Effector memory CD4-positive, alpha-beta T cell (primary cell): Measurements from ENCODE around the gene CAMLG.

Source experiments
- DNase-seq, 3 donors: peaks; one replicate each; pipeline ENCODE4 v3.0.0-alpha.2; 2020
- H3K27ac ChIP-seq: 2 replicates; pipeline ENCODE4 v1.7.0; 2013; ENCODE audit warnings: mild to moderate bottlenecking, low read length, moderate library complexity; ENCODE audit not compliant: insufficient read depth, poor library complexity, severe bottlenecking
- H3K27me3 ChIP-seq: replicated peaks from 2 replicates; pipeline ENCODE4 v1.7.0; 2013; ENCODE audit warnings: mild to moderate bottlenecking, low read length; ENCODE audit not compliant: insufficient read depth, control insufficient read depth, poor library complexity, severe bottlenecking
- H3K36me3 ChIP-seq: 2 replicates; pipeline ENCODE4 v1.7.0; 2013; ENCODE audit warnings: mild to moderate bottlenecking, low read length, moderate library complexity; ENCODE audit not compliant: control insufficient read depth, insufficient read depth
- H3K4me1 ChIP-seq: 2 replicates; pipeline ENCODE4 v1.7.0; 2013; ENCODE audit warnings: low read length, mild to moderate bottlenecking; ENCODE audit not compliant: control insufficient read depth, insufficient read depth, poor library complexity, severe bottlenecking
- H3K4me3 ChIP-seq: 2 replicates; pipeline ENCODE4 v1.7.0; 2013; ENCODE audit warnings: low read length, low read depth, mild to moderate bottlenecking; ENCODE audit not compliant: insufficient read depth, poor library complexity, severe bottlenecking
- H3K9me3 ChIP-seq: 2 replicates; pipeline ENCODE4 v1.7.0; 2013; ENCODE audit warnings: mild to moderate bottlenecking, low read length, moderate library complexity; ENCODE audit not compliant: control insufficient read depth

The CAMLG gene

DNA sequence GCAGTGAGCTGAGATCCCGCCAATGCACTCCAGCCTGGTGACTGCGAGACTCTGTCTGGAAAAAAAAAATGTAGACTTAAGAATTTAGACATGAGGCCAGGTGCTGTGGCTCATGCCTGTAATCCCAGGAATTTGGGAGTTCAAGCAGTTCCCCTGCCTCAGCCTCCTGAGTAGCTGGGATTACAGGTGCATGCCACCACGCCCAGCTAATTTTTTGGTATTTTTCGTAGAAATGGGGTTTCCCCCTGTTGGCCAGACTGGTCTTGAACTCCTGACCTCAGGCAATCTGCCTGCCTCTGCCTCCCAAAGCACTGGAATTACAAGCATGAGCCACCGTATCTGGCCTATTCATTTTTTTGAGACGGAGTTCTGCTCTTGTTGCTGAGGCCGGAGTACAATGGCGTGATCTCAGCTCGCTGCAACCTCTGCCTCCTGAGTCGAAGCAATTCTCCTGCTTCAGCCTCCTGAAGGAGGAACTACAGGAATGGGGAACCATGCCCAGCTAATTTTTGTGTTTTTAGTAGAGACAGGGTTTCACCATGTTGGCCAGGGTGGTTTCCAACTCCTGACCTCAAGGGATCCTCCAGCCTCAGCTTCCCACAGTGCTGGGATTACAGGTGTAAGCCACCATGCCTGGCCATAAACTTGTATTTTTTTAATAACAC, 34.2 kb downstream of the CAMLG start:
- H3K4me1 ChIP-seq = no peaks in the 10 kb centered on the region
- no peaks in the 10 kb centered on the region for H3K27me3 ChIP-seq
- H3K27ac ChIP-seq = no peak overlapping the region
- no peak for DNase-seq
- H3K9me3 ChIP-seq = no peaks in the 10 kb centered on the region
- peaks cover 68% of the 10 kb centered on the region for H3K36me3 ChIP-seq
- H3K4me3 ChIP-seq = no peak overlapping the region

GRCh38 chr5:134777366-134777765, 39.0 kb downstream of the CAMLG start:
- peaks cover 67% of the 10 kb centered on the region for H3K36me3 ChIP-seq
- no peaks in the 10 kb centered on the region for H3K27me3 ChIP-seq
- DNase-seq = no peak
- no peak overlapping the region for H3K27ac ChIP-seq
- H3K4me3 ChIP-seq = no peak overlapping the region
- no peaks in the 10 kb centered on the region for H3K9me3 ChIP-seq
- H3K4me1 ChIP-seq = no peaks in the 10 kb centered on the region

GRCh38 chr5:134784241-134784920, 46.0 kb downstream of the CAMLG start:
- Histone ChIP-seq H3K27me3 (no peaks in the 10 kb centered on the region), H3K4me3 (no peak overlapping the region), H3K27ac (no peak overlapping the region), H3K4me1 (no peaks in the 10 kb centered on the region), H3K9me3 (no peaks in the 10 kb centered on the region), H3K36me3 (peaks cover 69% of the 10 kb centered on the region)
- DNase-seq = no peak

GRCh38 chr5:134784946-134785620, 46.7 kb downstream of the CAMLG start:
- no peak for DNase-seq
- Histone ChIP-seq H3K27ac (no peak overlapping the region), H3K27me3 (no peaks in the 10 kb centered on the region), H3K4me1 (no peaks in the 10 kb centered on the region), H3K4me3 (no peak overlapping the region), H3K36me3 (peaks cover 69% of the 10 kb centered on the region), H3K9me3 (no peaks in the 10 kb centered on the region)

DNA sequence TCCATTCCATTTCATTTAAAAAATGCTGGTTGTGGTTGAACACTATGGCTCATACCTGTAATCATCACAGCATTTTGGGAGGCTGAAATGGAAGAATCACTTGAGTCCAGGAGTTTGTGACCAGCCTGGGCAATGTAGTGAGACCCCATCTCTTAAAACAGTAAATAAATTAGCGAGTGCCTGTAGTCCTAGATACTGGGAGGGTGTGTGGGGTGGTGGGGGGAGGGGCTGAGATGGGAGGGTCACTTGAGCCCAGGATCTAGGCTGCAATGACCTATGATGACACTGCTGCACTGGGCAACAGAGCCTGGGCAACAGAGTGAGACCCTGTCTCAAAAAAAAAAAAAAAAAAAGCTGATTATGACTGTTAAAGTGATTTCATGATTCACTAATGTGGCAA, 49.3 kb downstream of the CAMLG start:
- peaks cover 72% of the 10 kb centered on the region for H3K36me3 ChIP-seq
- H3K27ac ChIP-seq = no peak overlapping the region
- H3K9me3 ChIP-seq = no peaks in the 10 kb centered on the region
- no peaks in the 10 kb centered on the region for H3K27me3 ChIP-seq
- no peak overlapping the region for H3K4me3 ChIP-seq
- DNase-seq = no peak
- H3K4me1 ChIP-seq = no peaks in the 10 kb centered on the region

GRCh38 chr5:134791580-134791979, 53.2 kb downstream of the CAMLG start:
- Histone ChIP-seq H3K27me3 (no peaks in the 10 kb centered on the region), H3K27ac (no peak overlapping the region), H3K9me3 (no peaks in the 10 kb centered on the region), H3K4me1 (no peaks in the 10 kb centered on the region), H3K4me3 (no peak overlapping the region), H3K36me3 (peaks cover 71% of the 10 kb centered on the region)
- DNase-seq = no peak

GRCh38 chr5:134792286-134792685, 53.9 kb downstream of the CAMLG start:
- no peak overlapping the region for H3K4me3 ChIP-seq

DNA sequence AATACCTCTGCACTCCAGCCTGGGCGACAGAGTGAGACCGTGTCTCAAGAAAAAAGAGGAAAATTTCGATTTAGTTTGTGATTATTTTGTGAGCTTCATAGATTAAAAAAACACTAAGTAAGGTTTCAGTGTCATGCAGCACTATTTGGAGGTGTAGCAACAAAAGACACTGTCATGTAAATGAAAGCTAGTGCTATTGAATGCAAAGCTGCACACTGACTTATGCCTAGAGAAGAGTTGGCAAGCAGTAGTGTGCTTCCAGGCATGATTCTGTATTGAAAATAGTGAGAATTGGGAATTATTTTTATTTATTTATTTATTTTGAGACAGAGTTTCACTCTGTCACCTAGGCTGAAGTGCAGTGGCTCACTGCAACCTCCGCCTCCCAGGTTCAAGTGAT, 54.8 kb downstream of the CAMLG start:
- no peaks in the 10 kb centered on the region for H3K9me3 ChIP-seq
- no peak for DNase-seq
- H3K27ac ChIP-seq = no peak overlapping the region
- H3K4me1 ChIP-seq = no peaks in the 10 kb centered on the region
- no peaks in the 10 kb centered on the region for H3K27me3 ChIP-seq
- peaks cover 67% of the 10 kb centered on the region for H3K36me3 ChIP-seq
- H3K4me3 ChIP-seq = no peak overlapping the region

More at GRCh38 chr5:134792286-134792685, 53.9 kb downstream of the CAMLG start:
- Histone ChIP-seq H3K9me3 (no peaks in the 10 kb centered on the region), H3K27ac (no peak overlapping the region), H3K4me1 (no peaks in the 10 kb centered on the region), H3K27me3 (no peaks in the 10 kb centered on the region), H3K36me3 (peaks cover 67% of the 10 kb centered on the region)
- no peak for DNase-seq

DNA sequence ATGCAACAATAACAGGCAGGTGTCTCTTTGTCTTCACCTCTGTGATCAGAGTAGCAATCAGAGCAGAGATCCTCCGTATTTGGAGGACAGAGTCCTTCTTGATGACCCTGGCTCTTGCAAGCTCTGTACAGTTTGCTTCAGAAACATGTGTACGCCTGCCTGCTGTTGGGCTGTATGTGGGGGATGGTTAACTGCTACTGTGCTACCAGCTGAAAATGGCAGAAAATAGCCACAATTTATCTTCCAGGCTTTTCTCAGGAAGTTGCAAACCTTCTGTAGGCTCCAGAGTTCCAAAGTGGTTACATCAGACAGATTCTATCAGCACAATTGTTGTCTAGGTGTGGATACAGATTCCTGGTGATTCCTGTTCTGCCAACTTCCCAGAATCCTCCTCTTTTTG, 55.7 kb downstream of the CAMLG start:
- H3K4me3 ChIP-seq = no peak overlapping the region
- H3K36me3 ChIP-seq = peaks cover 73% of the 10 kb centered on the region
- H3K27ac ChIP-seq = no peak overlapping the region
- no peaks in the 10 kb centered on the region for H3K4me1 ChIP-seq
- H3K27me3 ChIP-seq = no peaks in the 10 kb centered on the region
- no peaks in the 10 kb centered on the region for H3K9me3 ChIP-seq
- no peak for DNase-seq

- H3K4me1 ChIP-seq = no peaks in the 10 kb centered on the region
- H3K27me3 ChIP-seq = no peaks in the 10 kb centered on the region
- no peak overlapping the region for H3K27ac ChIP-seq
- H3K36me3 ChIP-seq = peaks cover 66% of the 10 kb centered on the region
- no peak for DNase-seq
- H3K4me3 ChIP-seq = no peak overlapping the region
- H3K9me3 ChIP-seq = no peaks in the 10 kb centered on the region
These were observed 56.5 kb downstream of the CAMLG start for GRCh38 chr5:134794819-134795218.
